OCI-M2 (cell line): ENCODE measurements around the gene HSPA12A.
"Not testable (repeated sequence)": the region's sequence is repeated elsewhere in the genome, so short reads cannot be mapped to it uniquely, and the experiment has no call there.

Source experiments
- DNase-seq: peaks from one replicate; lab custom pipeline; 2025; ENCODE audit not compliant: unreplicated experiment; lab: John Stamatoyannopoulos, UW

Gene HSPA12A

DNA sequence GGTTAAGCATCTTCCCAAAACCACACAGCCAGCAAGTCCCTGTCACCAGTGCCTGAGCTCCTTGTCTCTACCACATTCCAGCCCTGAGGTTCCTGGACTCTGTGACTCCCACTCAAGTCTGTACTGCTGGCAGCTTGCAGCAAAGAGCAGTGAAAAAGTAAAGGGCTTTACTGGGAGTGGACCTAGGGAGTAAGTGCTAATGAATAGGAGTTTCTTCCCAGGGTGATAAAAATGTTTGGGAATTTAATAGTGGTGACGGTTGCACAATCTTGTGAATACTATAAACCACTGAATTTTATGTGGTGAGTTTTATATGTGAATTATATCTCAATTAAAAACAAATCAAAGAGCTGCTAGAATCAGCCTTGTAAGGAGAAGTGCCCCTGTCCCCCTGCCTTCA lies 22.6 kb downstream of the HSPA12A start:
- no peak for DNase-seq

DNA sequence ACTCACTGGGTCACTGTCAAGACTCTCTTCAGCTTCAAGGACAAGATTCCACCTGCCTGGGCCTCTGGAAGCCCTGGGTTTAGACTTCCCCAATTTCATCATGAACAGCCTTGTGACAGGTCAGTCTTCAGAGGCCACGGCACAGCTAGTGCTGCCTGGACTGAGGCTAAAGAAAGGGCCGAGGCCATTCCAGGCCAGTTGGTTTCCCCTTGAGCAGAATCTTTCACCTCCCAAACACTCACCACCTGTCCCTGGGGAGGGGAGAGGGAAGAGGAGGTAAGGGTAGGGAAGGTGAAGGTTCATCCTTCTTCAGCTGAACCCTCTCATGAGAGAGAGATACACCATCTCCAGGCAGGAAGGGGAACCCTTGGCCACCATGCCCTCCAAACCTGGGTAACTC lies 24.3 kb downstream of the HSPA12A start:
- no peak for DNase-seq

DNA sequence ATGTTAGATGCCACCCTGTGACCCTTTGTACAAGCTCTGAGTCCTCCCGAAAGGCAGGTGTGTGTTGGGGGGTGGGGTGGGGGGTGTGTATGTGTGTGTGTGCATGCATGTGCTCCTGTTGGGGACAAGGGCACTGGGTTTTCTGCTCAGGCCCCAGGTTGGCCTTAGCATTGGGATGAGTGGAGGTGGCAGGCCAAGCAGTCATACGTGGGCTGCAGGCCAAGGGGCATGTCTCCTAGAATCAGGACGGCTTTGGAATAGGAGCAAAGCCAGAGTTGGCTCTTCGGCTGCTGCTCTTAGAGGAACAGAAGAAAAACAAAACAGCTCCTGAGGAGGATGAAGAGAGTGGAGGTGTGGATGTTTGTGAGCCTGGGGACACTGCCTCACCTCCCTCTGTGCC lies 26.0 kb downstream of the HSPA12A start:
- no peak for DNase-seq

DNA sequence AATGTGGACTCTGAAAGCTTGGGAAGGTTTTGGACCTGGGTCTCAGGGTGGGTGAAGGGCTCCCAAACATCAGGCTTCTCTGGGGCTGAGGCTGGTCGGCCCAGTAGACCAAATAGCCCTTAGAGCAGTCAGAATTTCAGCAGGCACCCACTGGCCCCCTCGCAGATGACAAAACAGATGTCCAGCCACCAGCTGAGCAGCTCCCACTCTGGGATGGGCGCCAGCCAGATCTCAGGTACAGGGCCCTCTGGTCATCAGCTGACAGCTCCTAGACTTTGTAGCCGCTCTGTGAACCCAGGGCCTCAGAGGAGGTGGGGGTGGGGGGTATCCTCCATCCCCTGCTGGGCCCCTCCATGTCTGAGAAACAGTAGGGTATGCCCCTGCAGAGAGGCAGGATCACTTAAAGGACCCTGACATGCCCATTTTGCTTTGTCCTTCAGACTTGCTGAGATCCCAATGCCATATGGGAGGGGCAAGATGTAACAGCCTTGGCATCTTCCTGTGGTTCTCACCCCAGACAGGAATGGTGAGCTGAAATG lies 26.5 kb downstream of the HSPA12A start:
- DNase-seq: no peak

DNA sequence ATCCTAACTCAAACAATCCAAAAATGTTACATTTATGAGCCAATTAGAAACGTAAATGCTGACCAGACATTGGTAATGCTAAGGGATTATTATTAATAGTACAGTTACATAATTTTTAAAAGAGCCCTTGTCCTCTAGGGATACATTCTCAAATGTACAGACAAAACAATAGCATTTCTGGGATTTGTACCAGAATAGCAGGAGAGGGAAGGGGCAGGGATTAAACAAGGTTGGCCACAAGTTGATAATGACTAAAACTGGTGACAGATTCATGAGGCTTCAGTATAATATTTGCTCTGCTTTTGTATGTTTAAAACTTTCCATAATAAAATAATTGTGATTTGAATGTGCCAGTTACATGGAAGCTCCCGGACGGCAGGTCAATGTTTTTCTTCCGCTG lies 27.0 kb downstream of the HSPA12A start:
- DNase-seq: no peak

DNA sequence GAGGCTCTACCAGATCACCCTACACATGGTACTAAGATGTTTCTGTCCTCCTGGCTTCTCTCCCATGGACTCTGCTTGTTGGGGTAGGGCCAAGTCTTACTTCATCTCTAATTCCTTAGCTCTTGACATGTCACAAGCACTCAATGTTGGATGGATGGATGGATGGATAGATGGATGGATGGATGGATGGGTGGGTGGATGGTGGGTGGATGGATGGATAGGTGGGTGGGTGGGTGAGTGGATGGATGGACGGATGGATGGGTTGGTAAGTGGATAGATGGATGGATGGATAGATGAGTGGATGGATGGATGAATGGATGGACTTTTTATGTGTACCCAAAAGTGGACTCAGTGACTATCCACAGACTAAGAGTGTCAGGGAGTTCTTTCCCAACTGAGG lies 28.5 kb downstream of the HSPA12A start:
- DNase-seq: no peak

DNA sequence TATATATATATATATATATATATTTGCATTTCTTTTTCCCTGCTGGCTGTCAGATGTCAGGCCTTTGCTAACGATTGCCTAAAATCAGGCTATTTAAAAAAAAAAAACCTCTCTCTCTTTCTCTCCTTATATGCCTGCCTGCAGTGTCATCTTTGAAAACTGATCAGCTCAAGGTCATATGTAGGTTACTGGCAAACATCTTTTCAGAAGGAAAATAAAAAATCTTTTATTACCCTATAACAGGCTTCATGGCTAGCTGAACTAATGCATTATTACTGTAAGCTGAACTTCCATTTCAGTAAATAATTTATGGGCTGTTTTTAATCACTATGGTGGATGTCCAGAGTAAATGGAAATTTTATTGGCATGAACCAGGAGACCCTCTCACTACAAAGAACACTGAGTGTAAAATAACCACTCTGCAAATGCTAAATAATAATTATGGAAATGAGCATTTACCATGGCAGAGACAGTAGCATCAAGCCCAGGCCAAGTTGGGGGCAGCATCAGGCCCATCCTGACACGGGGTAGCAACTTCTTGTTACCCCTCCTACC lies 29.3 kb downstream of the HSPA12A start:
- no peak for DNase-seq

DNA sequence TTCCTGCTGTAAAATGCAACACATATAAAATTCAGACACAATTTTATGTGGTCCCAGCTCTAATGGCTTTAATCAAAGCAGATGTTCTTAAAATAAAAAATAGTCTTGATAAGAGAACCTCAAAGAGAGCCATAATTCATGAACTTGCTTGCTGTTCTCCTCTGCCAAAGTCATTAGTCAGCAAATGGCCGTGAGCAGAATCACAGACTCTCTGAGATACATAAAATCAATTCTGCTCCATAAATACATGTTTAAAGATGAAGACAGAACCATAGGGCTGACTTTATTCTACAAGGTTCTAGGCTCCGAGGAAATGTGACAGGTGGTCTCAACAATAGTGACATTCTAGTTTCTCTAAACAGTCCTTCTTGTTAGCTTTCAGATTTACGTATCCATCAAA lies 29.8 kb downstream of the HSPA12A start:
- no peak for DNase-seq

DNA sequence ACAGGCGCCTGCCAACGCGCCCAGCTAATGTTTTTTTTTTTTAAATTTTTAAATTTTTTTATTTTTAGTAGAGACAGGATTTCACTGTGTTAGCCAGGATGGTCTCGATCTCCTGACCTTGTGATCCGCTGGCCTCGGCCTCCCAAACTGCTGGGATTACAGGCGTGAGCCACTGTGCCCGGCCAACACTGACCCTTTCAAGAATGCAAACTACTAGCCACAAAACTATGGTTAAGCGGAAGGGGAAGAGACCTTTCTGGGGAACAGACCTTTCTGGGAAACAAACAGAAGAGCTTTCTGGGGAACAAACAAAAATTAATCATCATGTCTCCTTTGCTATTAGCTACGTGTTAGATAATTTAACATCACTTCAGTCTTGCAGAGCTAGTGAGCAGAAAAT lies 30.6 kb downstream of the HSPA12A start:
- not testable (repeated sequence) for DNase-seq

DNA sequence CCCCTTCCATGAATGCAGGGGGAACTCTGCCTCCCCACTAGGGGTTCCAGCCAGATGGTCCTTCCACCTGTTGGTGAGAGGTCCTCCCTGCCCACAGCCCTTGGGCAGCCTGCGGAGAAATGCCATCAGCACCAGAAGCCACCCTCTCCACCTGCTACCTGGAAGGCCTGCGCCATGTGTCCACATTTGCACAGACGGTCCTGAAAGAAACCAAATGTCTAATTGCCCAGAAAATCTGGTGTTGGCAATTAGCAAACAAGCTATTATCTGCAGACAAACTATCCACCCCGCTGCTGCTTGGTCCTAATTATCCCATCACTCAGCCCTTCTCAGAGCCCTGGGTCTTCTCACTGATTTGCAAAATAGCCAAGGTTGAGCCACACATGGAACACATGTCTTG lies 32.3 kb downstream of the HSPA12A start:
- no peak for DNase-seq

DNA sequence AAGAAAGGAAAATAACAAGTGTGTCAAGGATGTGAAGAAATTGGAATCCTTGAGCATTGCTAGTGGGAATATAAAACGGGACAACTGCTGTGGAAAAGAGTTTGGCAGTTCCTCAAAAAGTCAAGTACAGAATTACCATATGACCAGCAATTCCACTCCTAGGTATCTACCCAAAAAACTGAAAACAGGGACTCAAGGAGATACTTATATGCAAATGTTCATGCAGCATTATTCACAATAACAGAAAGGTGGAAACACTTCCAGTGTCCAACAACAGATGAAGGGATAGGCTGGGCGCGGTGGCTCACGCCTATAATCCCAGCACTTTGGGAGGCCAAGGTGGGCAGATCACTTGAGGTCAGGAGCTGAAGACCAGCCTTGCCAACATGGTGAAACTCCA lies 33.5 kb downstream of the HSPA12A start:
- no peak for DNase-seq

DNA sequence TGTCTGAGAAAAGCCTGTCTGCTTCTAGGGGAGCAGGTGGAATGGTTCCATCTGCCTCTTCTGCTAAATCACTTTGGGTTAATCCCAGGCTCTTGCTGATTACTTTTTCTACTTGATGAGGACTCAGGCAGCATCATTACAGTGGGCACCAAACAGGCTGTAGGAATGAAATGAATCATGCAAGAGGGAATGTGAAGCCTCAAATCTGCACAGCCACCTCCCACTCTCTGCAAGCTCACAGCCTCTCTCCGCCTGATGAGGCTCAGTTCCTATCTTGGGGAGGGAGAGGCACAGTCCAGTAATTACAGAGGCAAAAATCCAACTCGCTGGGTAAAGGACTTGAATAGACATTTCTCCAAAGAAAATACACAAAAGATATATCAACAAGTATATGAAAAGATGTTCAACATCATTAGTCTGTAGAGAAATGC lies 34.0 kb downstream of the HSPA12A start:
- DNase-seq: no peak

DNA sequence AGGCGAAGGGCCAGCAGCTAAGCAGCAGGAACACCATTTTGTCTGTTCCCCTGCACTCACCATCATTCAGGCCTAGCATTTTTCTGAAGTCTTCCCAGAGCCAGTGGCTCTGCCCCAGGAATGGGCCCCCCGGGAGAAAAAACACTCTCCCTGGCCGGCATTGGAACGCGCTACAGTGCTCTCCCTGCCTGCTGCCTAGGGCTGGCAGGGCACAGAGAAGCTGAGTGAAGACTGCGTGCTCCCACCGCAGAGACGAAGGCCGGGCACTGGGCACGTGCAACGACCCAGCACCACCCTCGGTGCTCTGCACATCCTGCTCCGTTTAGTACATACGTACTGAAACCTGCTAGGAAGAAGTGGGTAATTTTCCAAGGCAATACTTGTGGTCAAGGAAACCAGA lies 34.4 kb downstream of the HSPA12A start:
- DNase-seq: no peak

DNA sequence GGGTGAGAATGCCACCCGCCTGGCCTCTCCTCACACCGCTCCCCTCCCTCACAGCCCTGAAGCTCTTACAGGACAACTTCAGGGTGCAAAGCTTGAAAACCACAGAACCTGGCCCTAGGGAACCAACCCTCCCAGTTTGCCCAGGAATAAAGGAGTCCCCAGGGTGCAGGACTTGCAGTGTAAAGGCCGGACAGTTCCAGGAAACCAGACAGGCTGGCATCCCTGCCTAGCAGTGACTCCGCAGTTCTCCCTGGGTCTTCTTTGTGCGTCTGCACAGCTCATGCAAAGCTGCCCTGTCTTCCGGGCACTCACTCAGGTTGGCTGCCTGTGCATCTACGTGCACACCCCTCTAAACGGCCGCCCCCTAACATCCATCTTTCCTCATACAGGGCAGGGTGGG lies 36.1 kb downstream of the HSPA12A start:
- no peak for DNase-seq

DNA sequence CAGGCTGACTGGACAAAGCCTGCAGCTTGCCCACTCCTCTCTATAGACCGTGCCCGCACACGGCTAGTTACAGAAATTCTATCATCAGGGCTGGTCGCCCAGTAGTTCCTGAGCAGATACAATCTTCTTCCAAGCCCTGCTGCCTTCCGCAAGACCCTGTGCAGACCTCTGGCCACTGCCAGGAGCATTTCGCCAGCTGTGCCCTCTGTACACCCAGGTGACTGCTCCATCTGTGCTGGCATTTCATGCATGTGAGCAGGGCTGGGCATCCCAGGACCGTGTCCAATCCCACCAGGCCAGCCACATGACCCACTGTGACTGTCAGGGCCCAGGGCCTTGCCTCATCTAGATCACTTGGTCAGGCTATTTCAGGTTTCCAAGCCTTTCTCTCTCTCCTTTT lies 36.9 kb downstream of the HSPA12A start:
- DNase-seq: no peak

DNA sequence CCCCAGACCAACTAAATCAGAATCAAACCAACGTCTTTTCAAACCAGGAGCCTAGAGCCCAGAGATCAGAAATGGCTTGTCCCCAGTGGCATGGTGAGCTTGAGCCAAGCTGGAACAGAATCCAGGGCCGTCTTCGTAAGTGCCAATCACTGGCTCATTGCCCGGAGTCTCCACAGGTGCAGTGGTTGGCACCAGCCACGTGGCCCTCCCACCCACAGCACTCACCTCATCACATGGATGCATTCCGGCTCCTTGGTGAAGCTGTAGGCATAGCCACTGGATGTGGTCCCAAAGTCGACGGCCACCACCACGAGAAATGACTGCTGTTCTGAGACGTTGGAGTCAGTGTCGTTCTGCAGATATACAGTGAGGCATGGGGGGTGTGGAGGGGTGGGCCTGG lies 37.4 kb downstream of the HSPA12A start:
- no peak for DNase-seq

DNA sequence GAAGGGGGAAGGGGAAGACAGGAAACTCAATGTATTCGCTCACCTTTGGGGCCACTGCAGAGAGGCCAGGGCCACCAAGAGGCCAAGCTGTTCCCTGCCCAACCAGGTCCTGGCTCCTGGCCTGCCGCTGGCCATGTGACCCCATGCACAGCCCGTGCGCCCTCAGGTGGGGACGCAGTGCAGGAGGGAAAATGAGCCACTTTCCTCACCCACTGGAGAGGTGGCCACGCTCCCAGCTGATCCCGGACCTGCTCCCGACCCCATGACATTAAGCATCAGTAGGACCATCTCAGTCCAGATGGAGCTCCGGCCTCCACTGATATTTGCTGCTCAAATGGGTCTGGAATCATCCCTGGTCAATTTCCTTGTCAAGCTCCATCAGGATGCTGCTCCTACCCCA lies 40.2 kb downstream of the HSPA12A start:
- DNase-seq: no peak

DNA sequence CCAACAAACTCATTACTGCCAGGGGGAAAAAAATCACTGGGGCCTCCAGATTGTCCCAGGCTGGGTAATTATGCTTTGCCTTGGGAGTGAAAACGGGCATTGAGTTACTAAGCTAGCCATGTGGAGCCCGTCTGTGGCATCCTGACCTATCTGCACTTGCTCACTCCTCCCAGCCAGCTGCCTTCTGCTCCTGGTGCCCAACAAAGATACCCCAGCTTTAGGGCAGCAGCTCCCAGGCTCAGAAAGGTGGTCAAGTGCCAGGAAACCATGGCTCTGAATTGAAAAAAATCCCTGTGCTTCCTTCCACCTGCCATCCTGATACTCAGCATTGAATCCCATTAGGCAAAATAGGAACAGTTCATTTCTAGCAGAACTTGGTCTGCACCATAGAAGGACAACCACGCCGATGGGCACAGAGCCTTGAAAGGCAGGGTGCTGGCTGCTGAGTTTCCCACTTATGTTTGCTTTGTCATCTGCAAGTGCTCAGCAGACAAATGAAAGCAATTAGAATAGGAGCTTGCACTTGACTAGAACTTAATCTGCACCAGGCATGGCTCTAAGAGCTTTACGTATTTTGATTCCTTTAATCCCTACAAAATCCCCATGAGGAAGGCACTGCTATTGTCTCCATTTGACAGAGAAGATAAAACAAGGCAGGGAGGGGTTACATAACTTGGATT lies 42.8 kb downstream of the HSPA12A start:
- DNase-seq: no peak

DNA sequence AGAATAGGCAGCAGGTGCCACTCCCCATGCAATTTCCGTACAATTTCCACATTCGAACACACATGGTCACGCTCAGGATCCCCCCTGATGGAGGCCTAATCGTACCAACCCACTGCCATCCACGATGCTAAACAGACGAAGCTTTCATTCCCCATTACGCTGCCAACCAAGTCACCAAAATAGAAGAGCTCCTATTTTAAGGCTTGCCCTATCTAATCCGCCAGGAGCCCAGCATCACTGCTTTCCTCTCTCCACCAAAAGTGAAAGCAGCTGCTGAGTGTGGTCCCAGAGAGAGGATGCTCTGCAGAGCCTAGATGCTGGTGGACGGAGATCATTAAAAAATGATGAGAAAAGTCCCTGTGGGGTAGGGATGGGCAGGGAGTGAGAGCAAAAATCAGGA lies 43.3 kb downstream of the HSPA12A start:
- DNase-seq: no peak

DNA sequence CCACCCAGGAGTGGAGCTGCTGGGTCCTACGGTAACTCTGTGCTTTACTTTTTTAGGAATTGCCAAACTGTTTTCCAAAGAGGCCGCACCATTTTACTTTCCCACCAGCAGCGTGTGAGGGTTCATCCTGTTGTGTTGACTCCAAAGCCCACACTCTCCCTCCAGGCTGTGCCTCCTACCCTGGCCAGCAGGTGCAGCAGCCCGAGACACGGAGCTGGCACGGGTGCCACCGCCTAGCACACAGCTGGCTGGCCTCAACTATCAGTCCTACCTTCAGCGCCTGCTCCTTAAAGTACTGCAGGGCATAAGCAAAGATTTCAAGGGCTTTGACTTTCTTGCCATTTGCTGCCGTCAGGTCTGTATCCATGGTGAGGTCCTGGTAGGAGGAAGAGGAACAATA lies 44.0 kb downstream of the HSPA12A start:
- no peak for DNase-seq

DNA sequence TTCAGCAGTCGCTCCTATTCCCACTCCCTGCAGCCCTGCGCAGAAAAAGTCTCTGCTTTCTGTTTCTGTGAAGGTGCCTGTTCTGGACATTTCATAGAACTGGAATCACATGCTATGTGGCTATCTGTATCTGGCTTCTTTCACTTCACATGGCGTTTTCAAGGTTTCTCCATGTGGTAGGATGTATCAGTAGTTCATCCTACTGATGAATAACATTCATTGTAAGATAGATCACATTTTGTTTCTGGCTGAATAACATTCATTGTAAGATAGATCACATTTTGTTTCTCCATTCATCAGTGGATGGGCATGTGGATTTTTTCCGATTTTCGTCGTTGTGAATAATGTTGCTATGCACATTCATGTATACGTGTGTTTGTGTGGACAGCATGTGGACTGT lies 44.5 kb downstream of the HSPA12A start:
- no peak for DNase-seq

DNA sequence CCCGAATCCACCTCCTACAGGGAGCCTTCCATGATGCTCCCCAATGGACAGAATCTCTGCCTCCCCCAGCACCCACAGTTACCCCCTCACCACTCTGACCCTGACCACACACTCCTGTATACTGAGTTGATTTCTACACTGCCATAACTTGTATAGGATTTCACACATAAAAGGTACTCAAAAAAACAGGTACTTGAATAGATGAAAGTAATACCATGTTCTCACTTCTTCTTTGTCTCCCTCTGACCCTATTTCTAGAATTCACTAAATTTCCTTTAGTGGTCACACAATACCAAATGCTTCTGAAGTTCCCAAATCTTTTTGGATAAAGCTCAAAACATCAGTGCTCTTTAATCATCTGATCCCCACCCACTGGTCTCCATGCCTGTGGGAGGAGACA lies 45.4 kb downstream of the HSPA12A start:
- no peak for DNase-seq

DNA sequence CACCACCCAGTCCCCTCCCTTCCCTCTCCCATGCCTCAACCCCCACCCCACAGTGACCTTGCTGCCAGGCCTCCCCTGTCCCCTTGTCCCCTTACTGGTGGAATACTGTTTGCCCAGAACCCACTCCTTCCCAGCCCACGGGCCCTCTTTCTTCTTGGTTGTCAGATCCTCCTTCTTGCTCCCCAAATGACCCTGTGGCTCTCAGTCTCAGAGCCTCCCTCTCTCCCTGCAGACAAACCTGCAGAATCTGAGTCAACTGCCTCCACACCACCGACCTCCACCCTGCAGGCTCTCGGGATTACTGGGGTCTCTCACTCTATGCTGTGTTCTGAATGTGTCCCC lies 47.5 kb downstream of the HSPA12A start:
- no peak for DNase-seq
